Breast epithelium (tissue), 3 donors: ENCODE results near the gene COTL1.

Experiments used
- POLR2A ChIP-seq: fragments of 450-650 bp; IDR thresholded peaks from one replicate; pipeline ENCODE4 v1.6.1; 2016; ENCODE audit warnings: antibody characterized with exemption, mild to moderate bottlenecking, moderate library complexity
- POLR2AphosphoS5 ChIP-seq, 3 donors: sonication (generic); formaldehyde crosslinking; IDR thresholded peaks; one replicate each; pipeline ENCODE4 v1.6.1; 2017; ENCODE audit warnings: antibody characterized with exemption in 3 of 3
- TF ChIP-seq, protein P1 (sequence below), 3 donors: fragments of 450-650 bp; IDR thresholded peaks; one replicate each; pipeline ENCODE4 v1.5.1; 2016 to 2017; ENCODE audit warnings: antibody characterized with exemption in 3 of 3, mild to moderate bottlenecking in 3 of 3, moderate library complexity in 3 of 3

DNA sequence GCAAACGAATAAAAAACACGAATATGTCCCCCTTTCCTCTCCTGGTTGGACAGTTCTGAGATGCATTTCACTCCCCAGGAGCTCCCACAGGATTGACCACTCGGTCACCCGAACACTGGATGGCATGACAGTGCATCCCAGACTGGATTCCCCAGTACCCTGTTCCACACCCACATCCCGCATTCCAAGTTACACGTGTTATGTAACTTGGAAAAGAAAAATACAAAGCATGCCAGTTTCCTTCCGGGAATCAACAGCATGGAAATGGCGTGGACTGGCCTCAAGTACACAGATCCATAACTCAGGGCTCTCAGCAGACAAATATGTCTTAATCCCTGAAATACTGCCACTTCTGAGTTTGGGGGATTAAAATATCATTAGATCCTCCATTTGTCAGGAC lies 17.8 kb upstream of the COTL1 start:
- TF ChIP-seq, protein P1, sequence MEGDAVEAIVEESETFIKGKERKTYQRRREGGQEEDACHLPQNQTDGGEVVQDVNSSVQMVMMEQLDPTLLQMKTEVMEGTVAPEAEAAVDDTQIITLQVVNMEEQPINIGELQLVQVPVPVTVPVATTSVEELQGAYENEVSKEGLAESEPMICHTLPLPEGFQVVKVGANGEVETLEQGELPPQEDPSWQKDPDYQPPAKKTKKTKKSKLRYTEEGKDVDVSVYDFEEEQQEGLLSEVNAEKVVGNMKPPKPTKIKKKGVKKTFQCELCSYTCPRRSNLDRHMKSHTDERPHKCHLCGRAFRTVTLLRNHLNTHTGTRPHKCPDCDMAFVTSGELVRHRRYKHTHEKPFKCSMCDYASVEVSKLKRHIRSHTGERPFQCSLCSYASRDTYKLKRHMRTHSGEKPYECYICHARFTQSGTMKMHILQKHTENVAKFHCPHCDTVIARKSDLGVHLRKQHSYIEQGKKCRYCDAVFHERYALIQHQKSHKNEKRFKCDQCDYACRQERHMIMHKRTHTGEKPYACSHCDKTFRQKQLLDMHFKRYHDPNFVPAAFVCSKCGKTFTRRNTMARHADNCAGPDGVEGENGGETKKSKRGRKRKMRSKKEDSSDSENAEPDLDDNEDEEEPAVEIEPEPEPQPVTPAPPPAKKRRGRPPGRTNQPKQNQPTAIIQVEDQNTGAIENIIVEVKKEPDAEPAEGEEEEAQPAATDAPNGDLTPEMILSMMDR (IDR thresholded peaks at IDR 0.05): no peak
- TF ChIP-seq POLR2A (no peak), POLR2AphosphoS5 (IDR thresholded peaks at IDR 0.05) (peak in 1 of 3 donors; percentile 48)
